H9 (cell line): Measurements from ENCODE around the gene SYT7. TPM values are rescaled to one million over a fixed set of nuclear protein-coding genes. Genes with fewer than 3 reads are reported as not detected.

Source experiments
- DNase-seq: peaks from one replicate; pipeline ENCODE4 v3.0.0-alpha.2; 2017
- H2AFZ ChIP-seq: one replicate; pipeline ENCODE4 v1.6.1; 2013; ENCODE audit warnings: mild to moderate bottlenecking, low read length, control low read depth, moderate library complexity
- H2AK5ac ChIP-seq: 2 replicates; pipeline ENCODE4 v1.6.1; 2013; ENCODE audit warnings: low read length, control low read depth, mixed read lengths; ENCODE audit not compliant: insufficient read length
- H2BK120ac ChIP-seq: one replicate; pipeline ENCODE4 v1.6.1; 2013; ENCODE audit warnings: low read depth, mild to moderate bottlenecking, low read length, control low read depth, inconsistent platforms; ENCODE audit not compliant: poor library complexity, severe bottlenecking
- H2BK12ac ChIP-seq: 2 replicates; pipeline ENCODE4 v1.6.1; 2013; ENCODE audit warnings: low read length, control low read depth, mixed read lengths, low read depth; ENCODE audit not compliant: insufficient read length
- H2BK15ac ChIP-seq: 2 replicates; pipeline ENCODE4 v1.6.1; 2013; ENCODE audit warnings: low read depth, low read length, control low read depth
- H2BK20ac ChIP-seq: one replicate; pipeline ENCODE4 v1.6.1; 2013; ENCODE audit warnings: low read depth, mild to moderate bottlenecking, low read length, control low read depth, inconsistent platforms; ENCODE audit not compliant: poor library complexity, severe bottlenecking
- H2BK5ac ChIP-seq: 2 replicates; pipeline ENCODE4 v1.6.1; 2013; ENCODE audit warnings: low read length, control low read depth, mixed read lengths; ENCODE audit not compliant: insufficient read length
- H3K14ac ChIP-seq: 2 replicates; pipeline ENCODE4 v1.6.1; 2013; ENCODE audit warnings: low read length, control low read depth; ENCODE audit not compliant: insufficient read depth
- H3K18ac ChIP-seq: 2 replicates; pipeline ENCODE4 v1.6.1; 2013; ENCODE audit warnings: low read depth, mild to moderate bottlenecking, mixed read lengths, low read length, control low read depth; ENCODE audit not compliant: insufficient read length
- H3K23ac ChIP-seq: 2 replicates; pipeline ENCODE4 v1.6.1; 2013; ENCODE audit warnings: low read length, control low read depth, mixed read lengths, low read depth; ENCODE audit not compliant: insufficient read length
- H3K23me2 ChIP-seq: 2 replicates; pipeline ENCODE4 v1.6.1; 2013; ENCODE audit warnings: low read depth, mild to moderate bottlenecking, mixed read lengths, low read length, control low read depth; ENCODE audit not compliant: insufficient read length, poor library complexity, severe bottlenecking
- H3K27ac ChIP-seq: 2 replicates; pipeline ENCODE4 v1.5.1; 2013; ENCODE audit warnings: low read length, control low read depth, mixed read lengths, low read depth; ENCODE audit not compliant: insufficient read length
- H3K27me3 ChIP-seq: 2 replicates; pipeline ENCODE4 v1.6.1; 2013; ENCODE audit warnings: low read length, control low read depth, inconsistent platforms; ENCODE audit not compliant: insufficient read depth
- H3K4ac ChIP-seq: 2 replicates; pipeline ENCODE4 v1.6.1; 2013; ENCODE audit warnings: low read depth, mild to moderate bottlenecking, control low read depth, inconsistent platforms, low read length, moderate library complexity
- H3K4me1 ChIP-seq: 2 replicates; pipeline ENCODE4 v1.6.1; 2013; ENCODE audit warnings: low read length, control low read depth, inconsistent platforms; ENCODE audit not compliant: insufficient read depth
- H3K4me2 ChIP-seq: 2 replicates; pipeline ENCODE4 v1.6.1; 2013; ENCODE audit warnings: low read length, control low read depth, mixed read lengths; ENCODE audit not compliant: insufficient read length, insufficient read depth
- H3K56ac ChIP-seq: 2 replicates; pipeline ENCODE4 v1.6.1; 2013; ENCODE audit warnings: low read depth, mild to moderate bottlenecking, mixed read lengths, low read length, control low read depth; ENCODE audit not compliant: insufficient read length
- H3K79me1 ChIP-seq: 2 replicates; pipeline ENCODE4 v1.6.1; 2013; ENCODE audit warnings: low read depth, mild to moderate bottlenecking, moderate library complexity, low read length, control low read depth, inconsistent platforms; ENCODE audit not compliant: insufficient read depth, poor library complexity, severe bottlenecking
- H3K79me2 ChIP-seq: 2 replicates; pipeline ENCODE4 v1.6.1; 2013; ENCODE audit warnings: low read length, control low read depth, inconsistent platforms; ENCODE audit not compliant: insufficient read depth
- H3K9ac ChIP-seq: 2 replicates; pipeline ENCODE4 v1.6.1; 2013; ENCODE audit warnings: low read length, control low read depth, mixed read lengths; ENCODE audit not compliant: insufficient read length; ENCODE audit errors: extremely low read depth
- H3K9me3 ChIP-seq: one replicate; pipeline ENCODE4 v1.6.1; 2013; ENCODE audit warnings: low read depth, low read length, inconsistent platforms; ENCODE audit not compliant: control insufficient read depth
- H3T11ph ChIP-seq: one replicate; pipeline ENCODE4 v1.6.1; 2013; ENCODE audit warnings: mild to moderate bottlenecking, low read length, control low read depth, inconsistent platforms
- H4K20me1 ChIP-seq: one replicate; pipeline ENCODE4 v1.6.1; 2013; ENCODE audit not compliant: control insufficient read depth, insufficient read length, insufficient read depth
- H4K5ac ChIP-seq: 2 replicates; pipeline ENCODE4 v1.6.1; 2013; ENCODE audit warnings: low read depth, mild to moderate bottlenecking, mixed read lengths, low read length, control low read depth; ENCODE audit not compliant: insufficient read length
- H4K8ac ChIP-seq: replicated peaks from 2 replicates; pipeline ENCODE4 v1.6.1; 2013; ENCODE audit warnings: low read length, control low read depth, mixed read lengths, low read depth; ENCODE audit not compliant: insufficient read length
- H4K91ac ChIP-seq: 2 replicates; pipeline ENCODE4 v1.6.1; 2013; ENCODE audit warnings: low read depth, mild to moderate bottlenecking, moderate library complexity, mixed read lengths, low read length, control low read depth; ENCODE audit not compliant: insufficient read length
- H3K27ac Mint-ChIP-seq, 3 experiments: 2 replicates in 2 of 3; 3 replicates in 1 of 3; pipeline ENCODE4 v1.8.0; 2020 to 2021; ENCODE audit warnings: mixed read lengths in 3 of 3, mild to moderate bottlenecking in 1 of 3, moderate library complexity in 1 of 3
- H3K27me3 Mint-ChIP-seq: 2 replicates; pipeline ENCODE4 v1.8.0; 2021; ENCODE audit warnings: low read depth, mild to moderate bottlenecking, moderate library complexity, mixed read lengths
- H3K36me3 Mint-ChIP-seq, 3 experiments: 2 replicates in 2 of 3; 3 replicates in 1 of 3; pipeline ENCODE4 v1.8.0; 2020 to 2021; ENCODE audit warnings: low read depth in 3 of 3, mixed read lengths in 3 of 3; ENCODE audit not compliant: insufficient read depth in 1 of 3
- H3K4me1 Mint-ChIP-seq, 2 experiments: 2 replicates each; pipeline ENCODE4 v1.8.0; 2020; ENCODE audit warnings: mixed read lengths in 2 of 2
- H3K4me3 Mint-ChIP-seq, 2 experiments: 2 replicates in 1 of 2; 3 replicates in 1 of 2; pipeline ENCODE4 v1.8.0; 2020 to 2021; ENCODE audit warnings: mild to moderate bottlenecking in 2 of 2, mixed read lengths in 2 of 2, moderate library complexity in 1 of 2
- H3K9me3 Mint-ChIP-seq, 2 experiments: 2 replicates in 1 of 2; 3 replicates in 1 of 2; pipeline ENCODE4 v1.8.0; 2020; ENCODE audit warnings: mild to moderate bottlenecking in 2 of 2, mixed read lengths in 2 of 2, moderate library complexity in 1 of 2
- WGBS: extraction: QIAGEN DNeasy Blood & Tissue Kit; methylation state at CpG from one replicate; pipeline ENCODE4 v1.1.7; 2013; ENCODE audit warnings: missing lambda C conversion rate, low lambda C conversion rate, mixed read lengths; ENCODE audit not compliant: insufficient read length; ENCODE audit errors: extremely low coverage; 5-methylcytosine and 5-hydroxymethylcytosine counted together
- total RNA-seq: library from RNA; stranded (reverse); gene quantifications from 2 replicates; pipeline ENCODE4 v1.2.1, GENCODE V29; 2021
- TF ChIP-seq, protein P1 (sequence below): fragments of 200-600 bp; sonication (generic); conservative IDR thresholded peaks from 3 replicates; pipeline ENCODE4 v1.8.0; 2021; ENCODE audit warnings: antibody characterized with exemption, mild to moderate bottlenecking

The SYT7 gene
- total RNA-seq, 1 experiment from 2014 or later, result 8.8 TPM

DNA sequence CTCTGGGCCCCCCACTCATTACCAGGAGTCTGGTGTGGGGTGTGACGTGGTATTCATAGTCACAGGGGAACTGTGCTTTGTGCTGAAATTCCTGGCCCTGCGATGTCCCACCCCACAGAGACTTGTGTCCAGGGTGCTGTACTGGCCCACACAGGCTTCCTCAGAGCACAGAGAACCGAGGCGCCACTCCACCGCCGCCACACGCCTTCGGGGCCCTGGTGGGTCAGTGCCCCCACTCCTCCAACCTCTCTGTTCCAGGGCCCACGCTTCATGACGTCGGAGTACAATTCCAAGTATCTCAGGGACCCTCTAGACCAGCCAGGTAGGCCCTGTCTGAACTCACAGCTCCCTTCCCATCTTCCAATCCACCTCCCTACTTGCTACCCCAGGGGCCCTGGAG lies 95.8 kb downstream of the SYT7 start:
- Histone ChIP-seq H4K8ac (no peak overlapping the region), H2BK12ac (no peak overlapping the region), H4K91ac (no peak overlapping the region), H3K9ac (no peak overlapping the region), H3K79me2 (no peaks in the 10 kb centered on the region), H3K56ac (no peak overlapping the region), H3T11ph (no peak overlapping the region), H3K23me2 (no peaks in the 10 kb centered on the region), H3K18ac (no peak overlapping the region), H3K79me1 (no peaks in the 10 kb centered on the region), H2BK120ac (no peak overlapping the region), H3K9me3 (no peaks in the 10 kb centered on the region), H2BK5ac (no peak overlapping the region), H3K4me1 (peaks cover 3% of the 10 kb centered on the region; the same call in 1 of the 2 replicates), H4K5ac (no peak overlapping the region), H4K20me1 (peaks cover 4% of the 10 kb centered on the region), H3K23ac (no peak overlapping the region), H3K27ac (no peak overlapping the region), H2BK15ac (no peak overlapping the region), H2AK5ac (no peak overlapping the region), H2BK20ac (no peak overlapping the region), H3K4ac (no peak overlapping the region), H3K14ac (no peak overlapping the region), H3K4me2 (no peak overlapping the region), H2AFZ (no peak overlapping the region), H3K27me3 (no peaks in the 10 kb centered on the region)
- Mint-ChIP-seq H3K4me3 (no peak overlapping the region), H3K4me1 (peaks cover 37 to 54% of the 10 kb centered on the region in 2 experiments), H3K27ac (no peak overlapping the region), H3K9me3 (no peaks in the 10 kb centered on the region; a peak in 1 of 5 replicates), H3K36me3 (peaks cover 3 to 5% (median 4%) of the 10 kb centered on the region in 3 experiments; a peak in 5 of 7 replicates), H3K27me3 (peaks cover 27% of the 10 kb centered on the region)
- TF ChIP-seq, protein P1, sequence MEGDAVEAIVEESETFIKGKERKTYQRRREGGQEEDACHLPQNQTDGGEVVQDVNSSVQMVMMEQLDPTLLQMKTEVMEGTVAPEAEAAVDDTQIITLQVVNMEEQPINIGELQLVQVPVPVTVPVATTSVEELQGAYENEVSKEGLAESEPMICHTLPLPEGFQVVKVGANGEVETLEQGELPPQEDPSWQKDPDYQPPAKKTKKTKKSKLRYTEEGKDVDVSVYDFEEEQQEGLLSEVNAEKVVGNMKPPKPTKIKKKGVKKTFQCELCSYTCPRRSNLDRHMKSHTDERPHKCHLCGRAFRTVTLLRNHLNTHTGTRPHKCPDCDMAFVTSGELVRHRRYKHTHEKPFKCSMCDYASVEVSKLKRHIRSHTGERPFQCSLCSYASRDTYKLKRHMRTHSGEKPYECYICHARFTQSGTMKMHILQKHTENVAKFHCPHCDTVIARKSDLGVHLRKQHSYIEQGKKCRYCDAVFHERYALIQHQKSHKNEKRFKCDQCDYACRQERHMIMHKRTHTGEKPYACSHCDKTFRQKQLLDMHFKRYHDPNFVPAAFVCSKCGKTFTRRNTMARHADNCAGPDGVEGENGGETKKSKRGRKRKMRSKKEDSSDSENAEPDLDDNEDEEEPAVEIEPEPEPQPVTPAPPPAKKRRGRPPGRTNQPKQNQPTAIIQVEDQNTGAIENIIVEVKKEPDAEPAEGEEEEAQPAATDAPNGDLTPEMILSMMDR, result no peak
- WGBS, result no CpG with 5 or more reads among the region's 11 CpGs
- DNase-seq, result no peak
